HG02852 (cell line): Measurements from ENCODE around the gene TUBB4B.

Experiments
- ATAC-seq: cut with Tn5 transposase; IDR thresholded peaks from one replicate; pipeline ENCODE4 v1.9.1; 2021; ENCODE audit warnings: mild to moderate bottlenecking, moderate library complexity; ENCODE audit not compliant: unreplicated experiment

Gene TUBB4B

GRCh38 chr9:137267933-137268355, 26.9 kb downstream of the TUBB4B start:
- no peak for ATAC-seq

DNA sequence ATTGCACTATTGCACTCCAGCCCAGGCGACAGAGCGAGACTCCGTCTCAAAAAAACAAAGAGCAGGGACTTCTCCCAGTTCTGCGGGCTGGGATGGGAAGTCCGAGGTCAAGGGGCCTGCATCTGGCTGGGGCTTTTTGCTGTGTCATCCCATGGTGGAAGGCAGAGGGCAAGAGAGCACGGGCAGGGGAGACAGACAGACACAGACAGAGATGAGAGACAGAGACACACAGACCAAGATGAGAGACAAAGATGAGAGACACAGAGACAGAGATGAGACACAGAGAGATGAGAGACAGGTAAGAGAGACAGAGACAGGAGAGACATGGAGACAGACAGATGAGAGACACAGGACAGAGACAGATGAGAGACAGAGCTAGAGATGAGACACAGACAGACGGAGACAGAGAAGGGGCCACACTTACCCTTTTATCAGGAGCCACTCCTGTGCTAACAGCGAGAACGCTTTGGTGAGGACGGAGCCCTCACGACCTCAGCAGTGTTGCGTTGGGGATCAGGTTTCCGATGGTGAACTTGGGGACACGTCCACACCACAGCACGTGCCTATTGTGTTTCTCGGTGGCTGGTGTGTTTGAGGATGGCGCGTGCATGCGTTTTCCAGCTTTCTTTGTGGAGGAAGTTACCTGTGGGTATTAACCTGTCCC, 27.6 kb downstream of the TUBB4B start:
- no peak for ATAC-seq

DNA sequence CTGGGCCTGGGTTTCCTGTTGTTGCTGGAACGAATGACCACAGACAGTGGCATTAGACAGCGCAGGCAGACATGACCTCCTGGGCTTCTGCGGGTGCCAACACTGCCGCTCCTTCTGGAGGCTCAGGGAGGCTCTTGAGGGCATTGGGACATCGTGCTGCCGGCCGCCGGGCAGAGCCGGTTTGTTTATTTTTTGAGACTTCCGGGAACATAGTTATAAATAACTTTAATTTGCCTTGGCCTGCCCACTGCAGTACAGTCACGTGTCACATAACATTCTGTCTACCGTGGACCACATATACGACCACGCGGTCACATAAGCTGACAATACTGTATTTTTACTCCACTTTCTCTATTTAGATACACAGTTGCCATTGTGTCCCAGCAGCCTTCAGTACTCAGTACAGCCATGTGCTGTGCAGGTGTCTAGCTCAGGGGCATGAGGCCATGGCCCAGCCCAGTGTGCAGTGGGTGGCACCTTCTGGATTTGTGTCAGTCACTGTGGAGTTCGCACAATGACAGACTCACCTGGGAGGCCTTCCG, 28.2 kb downstream of the TUBB4B start:
- ATAC-seq = no peak

GRCh38 chr9:137270929-137271695, 30.0 kb downstream of the TUBB4B start:
- no peak for ATAC-seq

DNA sequence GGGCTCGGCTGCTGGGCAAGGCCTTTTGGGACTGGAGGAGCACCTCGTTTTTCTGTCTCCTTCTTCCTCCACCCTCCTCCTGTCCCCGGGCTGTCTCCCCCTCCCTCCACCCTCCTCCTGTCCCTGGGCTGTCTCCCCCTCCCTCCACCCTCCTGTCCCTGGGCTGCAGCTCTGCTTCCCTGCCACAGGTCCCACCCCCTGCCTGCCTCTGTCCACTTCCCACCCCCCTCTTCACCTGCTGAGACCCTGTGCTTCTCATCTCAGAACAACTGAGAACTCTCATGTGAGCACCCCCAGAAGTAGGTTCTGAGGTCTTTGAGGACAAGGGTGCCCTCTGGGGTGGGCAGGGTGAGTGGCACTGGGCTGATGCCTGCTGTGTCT, 30.6 kb downstream of the TUBB4B start:
- ATAC-seq = no peak

DNA sequence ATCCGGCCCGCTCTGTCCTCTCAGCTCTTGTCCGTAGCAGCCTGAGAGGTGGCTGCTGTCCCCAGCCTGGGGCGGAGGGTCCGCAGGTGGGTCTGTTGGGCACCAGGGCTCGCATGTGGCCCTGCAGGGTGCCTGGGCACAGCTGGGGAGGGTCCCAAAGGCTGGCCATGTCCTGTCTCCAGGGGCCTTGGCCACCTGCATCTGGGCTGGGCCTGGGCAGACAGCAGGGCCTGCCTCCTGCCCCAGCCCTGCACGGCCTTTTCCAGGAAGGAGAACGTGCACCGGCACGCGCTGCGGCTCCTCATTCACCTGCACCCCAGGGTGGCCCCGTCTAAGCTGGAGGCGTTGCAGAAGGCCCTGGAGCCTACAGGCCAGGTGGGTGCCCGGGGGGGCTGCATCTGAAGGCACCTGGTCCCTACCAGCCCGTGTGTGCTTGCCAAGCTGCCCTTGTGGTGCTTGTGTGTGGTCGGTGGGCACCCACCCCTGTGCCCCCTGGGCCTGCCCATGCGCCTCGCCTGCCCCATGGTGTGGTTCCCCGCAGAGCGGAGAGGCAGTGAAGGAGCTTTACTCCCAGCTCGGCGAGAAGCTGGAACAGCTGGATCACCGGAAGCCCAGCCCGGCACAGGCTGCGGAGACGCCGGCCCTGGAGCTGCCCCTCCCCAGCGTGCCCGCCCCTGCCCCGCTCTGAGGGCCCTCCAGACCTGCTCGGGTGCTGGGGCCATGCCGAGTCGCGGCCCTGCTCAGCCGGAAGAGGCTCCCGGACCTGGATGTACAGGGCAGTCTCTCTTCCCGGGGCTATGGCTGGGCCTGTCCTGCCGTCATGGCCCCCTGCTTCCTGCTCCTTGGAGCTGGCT, 31.4 kb downstream of the TUBB4B start:
- ATAC-seq = no peak

- no peak for ATAC-seq
Observed at GRCh38 chr9:137273095-137273490, 32.0 kb downstream of the TUBB4B start.

- ATAC-seq = no peak
Observed at GRCh38 chr9:137273611-137274320, 32.7 kb downstream of the TUBB4B start.

- ATAC-seq = no peak
Observed at GRCh38 chr9:137275203-137275587, 34.1 kb downstream of the TUBB4B start.

GRCh38 chr9:137275588-137276472, 34.7 kb downstream of the TUBB4B start:
- no peak for ATAC-seq

DNA sequence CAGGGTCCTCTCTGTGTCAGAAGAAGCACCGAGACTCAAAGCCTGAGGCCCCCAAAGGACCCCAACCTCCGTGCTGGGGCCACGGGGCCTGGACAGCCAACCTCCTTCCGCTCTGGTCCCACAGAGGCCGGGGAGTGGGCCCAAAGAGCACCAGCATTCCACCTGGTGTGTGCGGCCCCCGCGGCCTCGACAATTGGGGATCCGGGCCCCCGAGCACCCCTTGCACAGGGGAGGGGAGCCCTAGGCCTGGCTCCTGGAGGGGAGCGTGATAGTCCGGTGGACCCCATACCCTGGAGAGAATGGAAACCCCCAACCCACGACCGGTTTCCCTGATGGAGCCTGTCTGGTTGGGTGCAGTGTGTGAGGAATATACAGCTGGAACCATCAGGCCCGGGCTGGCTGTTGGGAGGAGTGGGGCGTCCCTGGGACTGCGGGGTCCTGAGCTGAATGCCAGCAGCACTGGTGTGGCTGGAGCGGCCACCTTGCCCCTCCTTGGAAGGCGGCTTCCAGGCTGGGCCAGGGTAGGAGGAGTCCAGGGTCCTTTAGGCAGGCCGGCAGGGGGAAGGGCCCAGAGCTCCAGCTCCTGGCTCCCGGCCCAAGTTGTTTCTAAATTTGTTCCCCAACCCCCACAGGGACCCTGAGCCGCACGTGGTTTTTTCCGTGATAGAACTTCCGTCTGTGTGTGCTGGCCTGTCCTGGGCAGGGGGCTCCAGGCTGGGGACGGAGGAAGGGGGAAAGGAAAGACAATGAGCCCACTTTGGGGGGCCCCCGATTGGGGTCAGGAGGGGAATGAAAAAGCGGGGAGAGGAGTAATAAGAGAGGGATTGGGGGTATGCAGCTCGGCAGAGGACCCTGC, 35.6 kb downstream of the TUBB4B start:
- ATAC-seq = no peak

DNA sequence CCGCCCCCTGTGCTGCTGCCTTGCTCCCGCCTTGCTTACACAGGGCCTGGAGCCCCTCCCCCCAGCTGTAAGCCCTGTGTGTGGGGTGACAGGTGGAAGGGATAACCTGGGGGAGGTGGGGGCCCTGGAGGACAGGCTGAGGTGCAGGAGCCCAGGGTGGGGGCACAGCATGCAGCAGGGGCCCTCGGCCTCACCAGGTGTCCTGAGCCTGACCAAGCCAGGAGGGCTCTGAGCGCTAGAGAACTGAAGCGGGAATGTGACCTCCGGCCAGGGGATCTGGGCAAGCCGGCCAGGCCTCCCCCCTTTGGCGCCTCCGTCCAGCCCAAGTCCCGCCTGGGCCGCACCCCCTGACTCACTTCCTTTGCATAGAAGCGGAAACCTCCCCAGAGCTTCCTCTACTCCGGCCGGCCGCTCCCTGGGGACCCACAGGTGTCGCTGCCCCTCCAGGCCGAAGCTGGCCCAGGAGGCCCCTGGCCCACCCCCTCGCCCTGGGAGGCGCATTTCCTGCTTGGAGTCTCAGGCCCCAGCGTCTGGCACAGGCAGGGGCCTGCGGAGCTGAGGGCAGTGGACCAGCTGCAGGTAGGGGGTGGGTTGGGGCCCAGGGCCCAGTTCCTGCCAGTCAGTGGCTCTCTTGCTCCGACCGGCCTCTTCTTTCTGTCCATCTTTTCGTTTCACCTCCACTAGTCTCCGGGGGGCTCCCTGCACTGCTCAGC, 36.4 kb downstream of the TUBB4B start, which contains the start of gene TOR4A:
TOR4A (plus strand) TSS at position 398 of the 713 bp plus-strand sequence. CDS start 964 bp downstream, outside the sequence.
- no peak for ATAC-seq

DNA sequence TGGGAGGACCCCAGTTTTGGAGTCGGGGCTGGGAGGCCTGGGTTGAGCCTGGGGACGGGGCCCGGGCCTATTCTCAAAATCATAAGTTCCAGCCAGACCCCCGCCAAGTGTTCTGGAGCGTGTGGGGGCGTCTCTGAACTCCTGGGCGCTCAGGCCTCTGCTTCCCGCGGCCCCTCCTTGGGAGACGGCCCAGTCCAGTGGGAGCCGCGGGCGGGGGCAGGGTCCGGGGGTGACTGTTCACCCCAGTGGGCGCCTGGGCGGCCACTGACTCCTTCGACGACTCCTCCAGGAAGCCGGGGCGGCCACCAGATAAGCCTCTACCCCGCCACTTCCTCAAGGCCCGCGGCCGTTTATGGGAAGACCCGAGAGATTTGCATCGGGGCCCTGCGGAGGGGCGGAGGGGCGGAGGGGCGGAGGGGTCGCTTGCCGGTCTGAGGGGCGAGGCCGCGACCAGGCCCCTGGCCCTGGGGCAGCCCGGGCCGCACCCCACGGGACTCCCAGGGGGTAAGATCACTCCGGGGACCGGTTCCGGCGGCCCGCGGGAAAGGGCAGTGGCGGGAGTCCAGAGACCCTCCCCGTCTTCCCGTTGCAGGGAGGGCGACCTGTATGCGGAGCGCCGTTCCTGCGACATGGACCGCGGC, 37.1 kb downstream of the TUBB4B start:
- no peak for ATAC-seq

- ATAC-seq = no peak
Observed at GRCh38 chr9:137278721-137279711, 37.9 kb downstream of the TUBB4B start.

GRCh38 chr9:137279741-137280473, 38.8 kb downstream of the TUBB4B start:
- ATAC-seq = no peak
